ENCODE results near the gene RABGAP1L.

DNA sequence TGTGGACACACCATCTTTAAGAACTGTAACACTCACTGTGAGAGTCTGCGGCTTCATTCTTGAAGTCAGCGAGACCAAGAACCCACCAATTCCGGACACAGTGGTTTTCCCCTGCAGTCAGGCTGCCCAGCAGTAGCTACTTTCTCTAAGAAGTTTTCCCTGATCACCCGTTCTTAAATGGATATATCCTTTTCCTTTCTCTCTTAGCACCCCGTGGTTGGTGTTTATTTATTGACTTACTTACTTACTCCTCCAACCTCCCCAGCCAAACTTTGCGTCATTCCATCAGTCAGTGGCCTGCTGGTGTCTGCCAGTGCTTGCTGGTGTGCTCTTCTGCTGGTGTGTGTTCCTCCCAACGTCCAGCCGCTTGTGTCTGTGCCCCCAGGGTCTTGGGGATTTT, 553.2 kb downstream of the RABGAP1L start:
- TF ChIP-seq POLR2A (IDR thresholded peaks at IDR 0.05; ENCODE audit: low read depth, low read length) (no peak), POLR2AphosphoS5 (IDR thresholded peaks at IDR 0.05; ENCODE audit: low read depth, low read length) (no peak), TAF1 (IDR thresholded peaks at IDR 0.05; ENCODE audit: low read depth, low read length) (no peak)
